ENCODE results near the gene CDC42EP3. TPM values are rescaled to one million over a fixed set of nuclear protein-coding genes. Genes with fewer than 3 reads are reported as not detected.

The CDC42EP3 gene
- total and polyA plus RNA-seq, 8 donors: 3.5 to 11.9 (median 6.4) TPM

DNA sequence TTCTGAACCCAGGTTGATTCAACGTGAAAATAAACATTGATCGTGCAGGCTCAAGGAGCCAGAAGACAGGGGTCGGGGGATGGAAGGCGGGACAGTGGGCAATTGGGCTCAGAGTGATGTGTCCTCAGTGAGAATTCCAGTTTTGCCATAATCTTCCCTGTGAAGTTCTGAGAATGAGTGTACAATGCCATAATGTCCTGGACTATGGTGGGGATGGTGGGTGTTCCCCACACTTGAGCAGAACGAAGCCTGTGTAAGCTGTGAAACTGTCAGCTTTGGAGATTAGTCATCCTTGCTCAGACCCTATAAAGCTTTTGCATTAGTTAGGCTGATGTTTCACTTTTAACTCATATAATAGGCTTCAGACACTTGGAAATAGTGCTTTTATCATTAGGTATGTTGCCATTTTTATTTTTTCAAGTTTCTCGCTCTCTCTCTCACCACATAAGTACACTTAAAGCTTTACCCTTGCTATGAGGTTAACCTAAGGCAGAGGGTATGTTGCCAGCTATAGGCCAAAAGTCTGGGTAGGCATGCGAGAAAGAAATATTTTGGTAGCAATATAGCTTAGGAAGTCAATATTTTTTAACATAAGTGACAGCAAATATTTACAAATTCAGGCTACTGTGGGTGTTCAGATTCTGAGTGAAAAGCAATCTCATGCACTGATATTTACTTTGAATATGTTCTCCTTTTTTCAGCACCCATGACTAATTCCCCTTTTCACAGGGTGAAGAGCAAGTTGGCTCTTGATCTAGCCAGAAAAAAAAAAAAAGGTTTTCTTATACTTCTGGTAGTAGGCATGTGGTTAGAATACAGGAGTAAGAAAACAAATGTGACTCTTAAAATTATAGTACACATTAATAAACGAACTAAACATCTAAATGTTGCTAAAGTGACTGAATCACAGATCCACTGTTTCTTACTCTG lies 47.2 kb downstream of the CDC42EP3 start:
- no peak for TF ChIP-seq CTCF (IDR thresholded peaks at IDR 0.05)
- no peak overlapping the region for H3K4me3 ChIP-seq
- no peaks in the 10 kb centered on the region for H3K9me3 ChIP-seq
- H3K27me3 ChIP-seq: no peaks in the 10 kb centered on the region
- no peaks in the 10 kb centered on the region for H3K36me3 ChIP-seq
- WGBS, 2 donors: 90 to 91% methylated on average over 8 of the region's 8 CpGs
- intact Hi-C loops (cut with DNase I): no loop called here
- no peak overlapping the region for H3K27ac ChIP-seq
- peaks cover 0 to 8% (median 8%) of the 10 kb centered on the region in 3 donors for H3K4me1 ChIP-seq
- DNase-seq (no peak), FAIRE-seq (no peak), ATAC-seq (peak in 2 of 4 donors; percentile 60 to 63)

- H3K9me3 ChIP-seq: no peaks in the 10 kb centered on the region
- intact Hi-C loops (cut with DNase I): no loop called here
- DNase-seq (no peak), ATAC-seq (no peak), FAIRE-seq (no peak)
- H3K27ac ChIP-seq: no peak overlapping the region
- peaks cover 0 to 8% (median 8%) of the 10 kb centered on the region in 3 donors for H3K4me1 ChIP-seq
- no peaks in the 10 kb centered on the region for H3K36me3 ChIP-seq
- H3K4me3 ChIP-seq: no peak overlapping the region
- TF ChIP-seq CTCF (IDR thresholded peaks at IDR 0.05): no peak
- H3K27me3 ChIP-seq: no peaks in the 10 kb centered on the region
Observed at GRCh38 chr2:37623406-37623805, 48.0 kb downstream of the CDC42EP3 start.

DNA sequence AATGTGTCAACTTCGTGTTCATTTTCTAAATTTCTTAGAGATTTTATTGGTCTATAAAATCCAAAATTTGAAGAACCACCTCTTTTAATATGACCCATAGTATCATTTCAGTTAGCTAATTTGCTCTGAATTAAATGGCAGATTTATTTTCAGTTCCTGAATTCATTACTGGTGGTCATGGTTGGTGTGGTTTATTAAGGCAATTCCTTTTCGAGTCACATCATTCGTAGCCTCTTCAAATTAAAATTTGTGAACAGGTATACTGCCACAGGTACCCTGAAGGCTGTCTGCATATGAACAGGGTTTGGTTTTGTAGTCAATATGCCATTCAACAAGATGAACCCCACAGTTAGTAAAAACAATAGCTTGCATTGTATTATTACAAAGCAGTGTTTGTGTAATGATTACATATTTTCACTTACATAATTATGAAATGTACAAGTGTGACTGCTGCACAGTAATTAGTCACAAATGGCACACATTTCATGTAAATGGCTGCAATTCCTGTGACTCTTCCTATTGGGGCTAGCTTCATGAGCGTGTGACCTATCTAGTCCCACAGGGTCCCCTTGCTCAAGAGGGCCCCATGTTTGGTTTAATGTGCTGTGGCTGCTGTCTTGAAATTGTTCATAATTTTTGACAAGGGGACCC lies 48.9 kb downstream of the CDC42EP3 start:
- Histone ChIP-seq H3K27ac (no peak overlapping the region), H3K4me1 (peaks cover 0 to 8% (median 8%) of the 10 kb centered on the region in 3 donors), H3K27me3 (no peaks in the 10 kb centered on the region), H3K36me3 (no peaks in the 10 kb centered on the region), H3K4me3 (no peak overlapping the region), H3K9me3 (no peaks in the 10 kb centered on the region)
- no peak for TF ChIP-seq CTCF (IDR thresholded peaks at IDR 0.05)
- ATAC-seq: no peak
- FAIRE-seq: no peak
- DNase-seq: no peak
- intact Hi-C loops (cut with DNase I): no loop called here
- WGBS, 2 donors: 92 to 93% methylated on average over 4 of the region's 4 CpGs

DNA sequence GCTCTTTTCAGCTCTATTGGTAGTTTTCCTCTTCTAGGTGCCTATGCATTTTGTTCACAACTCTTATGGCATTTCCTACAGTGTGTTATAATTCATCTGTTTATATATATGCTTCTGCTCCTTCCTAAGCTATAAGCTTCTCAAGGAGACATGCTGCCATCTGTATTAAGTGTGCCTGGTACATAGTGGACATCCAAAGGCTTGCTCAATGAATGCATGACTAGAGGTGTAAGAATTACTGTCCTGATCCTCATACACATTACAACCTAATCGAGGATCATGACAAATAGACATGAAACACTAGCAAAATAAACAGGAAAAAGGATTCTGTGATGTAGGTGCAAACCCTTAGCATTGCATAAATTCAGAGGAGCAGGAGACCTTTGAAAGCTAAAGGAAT lies 50.2 kb downstream of the CDC42EP3 start:
- Histone ChIP-seq H3K27ac (no peak overlapping the region), H3K27me3 (no peaks in the 10 kb centered on the region), H3K36me3 (no peaks in the 10 kb centered on the region), H3K4me3 (no peak overlapping the region), H3K4me1 (peaks cover 0 to 15% (median 10%) of the 10 kb centered on the region in 3 donors), H3K9me3 (no peaks in the 10 kb centered on the region)
- intact Hi-C loops (cut with DNase I): no loop called here
- no peak for FAIRE-seq
- no peak for DNase-seq
- WGBS, 2 donors: 58 to 65% methylated on average over 1 of the region's 1 CpG
- TF ChIP-seq CTCF (IDR thresholded peaks at IDR 0.05): no peak
- no peak for ATAC-seq

DNA sequence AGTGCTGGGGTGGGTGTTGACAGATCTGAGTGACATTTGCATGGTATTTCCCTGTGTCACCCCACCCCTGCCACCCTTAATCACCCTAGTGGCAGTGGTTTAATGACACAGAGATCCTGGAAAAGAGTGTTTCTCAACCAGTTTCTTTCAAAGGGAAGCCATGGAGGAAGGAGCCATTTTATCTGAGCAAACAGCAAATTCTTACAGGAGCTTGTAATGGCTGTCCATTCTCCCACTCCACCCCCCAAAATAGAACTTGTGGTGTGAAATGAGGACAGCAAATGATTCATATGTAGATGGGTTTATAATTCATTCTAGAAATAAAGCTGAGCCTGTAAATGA lies 51.5 kb downstream of the CDC42EP3 start:
- no peak for DNase-seq
- no peak for FAIRE-seq
- H3K36me3 ChIP-seq: no peaks in the 10 kb centered on the region
- no peak overlapping the region for H3K4me3 ChIP-seq
- no peaks in the 10 kb centered on the region for H3K9me3 ChIP-seq
- ATAC-seq: no peak
- no peak for TF ChIP-seq CTCF (IDR thresholded peaks at IDR 0.05)
- H3K27ac ChIP-seq: no peak overlapping the region
- peaks cover 0 to 11% (median 10%) of the 10 kb centered on the region in 3 donors for H3K4me1 ChIP-seq
- intact Hi-C loops (cut with DNase I): no loop called here
- no peaks in the 10 kb centered on the region for H3K27me3 ChIP-seq

Measured in pancreas (tissue), 10 donors.